Caco-2 (cell line): ENCODE results near the gene ARHGAP42. TPM values are rescaled to one million over a fixed set of nuclear protein-coding genes. Genes with fewer than 3 reads are reported as not detected.
"Not testable (repeated sequence)": the region's sequence is repeated elsewhere in the genome, so short reads cannot be mapped to it uniquely, and the experiment has no call there.

Experiments used
- BruUV-seq: library from RNA; stranded (reverse); fragments of 400-500 nt; replicated peaks from 2 replicates; lab custom pipeline; 2021; lab: Mats Ljungman, UMichigan
- CTCF ChIA-PET: fragments of 300-600 bp; sonication (Branson Sonifier 250); formaldehyde crosslinking; loops from one replicate; lab custom pipeline; 2022; ENCODE audit warnings: antibody characterized with exemption; lab: Charles Lee
- POLR2A ChIA-PET: fragments of 300-600 bp; sonication (Branson Sonifier 250); formaldehyde crosslinking; loops from one replicate; lab custom pipeline; 2022; ENCODE audit warnings: antibody characterized with exemption; lab: Charles Lee
- DNase-seq, 2 experiments: peaks; one replicate each; pipeline versions ENCODE4 v3.0.0 to v3.0.0-alpha.2; 2020 to 2022
- H3K27me3 ChIP-seq: replicated peaks from 2 replicates; pipeline ENCODE4 v1.6.0; 2011; ENCODE audit warnings: low read length; ENCODE audit not compliant: control insufficient read depth, insufficient read depth
- H3K36me3 ChIP-seq: 2 replicates; pipeline ENCODE4 v1.5.1; 2011; ENCODE audit warnings: low read length; ENCODE audit not compliant: control insufficient read depth, insufficient read depth
- H3K4me1 ChIP-seq: fragments of 250-450 bp; sonication (Bioruptor Pico); 2 replicates; pipeline ENCODE4 v1.5.1; 2020; ENCODE audit warnings: mild to moderate bottlenecking
- H3K4me3 ChIP-seq: 2 replicates; pipeline ENCODE4 v1.5.1; 2011; ENCODE audit warnings: low read depth, mild to moderate bottlenecking, control low read depth, low read length
- H3K9me3 ChIP-seq: fragments of 250-450 bp; sonication (Bioruptor Pico); 2 replicates; pipeline ENCODE4 v1.5.1; 2020; ENCODE audit warnings: mild to moderate bottlenecking, moderate library complexity
- H3K27ac Mint-ChIP-seq: one replicate; pipeline ENCODE4 v1.8.0; 2022; ENCODE audit warnings: mixed read lengths; ENCODE audit not compliant: unreplicated experiment
- H3K27me3 Mint-ChIP-seq: one replicate; pipeline ENCODE4 v1.8.0; 2022; ENCODE audit warnings: mixed read lengths; ENCODE audit not compliant: insufficient read depth, unreplicated experiment
- H3K36me3 Mint-ChIP-seq: one replicate; pipeline ENCODE4 v1.8.0; 2022; ENCODE audit warnings: mild to moderate bottlenecking, mixed read lengths; ENCODE audit not compliant: insufficient read depth, unreplicated experiment
- H3K4me1 Mint-ChIP-seq: one replicate; pipeline ENCODE4 v1.8.0; 2022; ENCODE audit warnings: low read depth, mixed read lengths; ENCODE audit not compliant: unreplicated experiment
- H3K4me3 Mint-ChIP-seq: one replicate; pipeline ENCODE4 v1.8.0; 2022; ENCODE audit warnings: mild to moderate bottlenecking, moderate library complexity, mixed read lengths; ENCODE audit not compliant: unreplicated experiment
- H3K9me3 Mint-ChIP-seq: one replicate; pipeline ENCODE4 v1.8.0; 2022; ENCODE audit warnings: mixed read lengths; ENCODE audit not compliant: unreplicated experiment
- intact Hi-C: fragments of 100-400 bp; cut with micrococcal nuclease; formaldehyde crosslinking; loops from one replicate; pipeline ENCODE4 v1.10.0; 2022; ENCODE audit not compliant: unreplicated experiment
- total RNA-seq: library from RNA; stranded (reverse); gene quantifications from 2 replicates; pipeline ENCODE4 v1.2.3, GENCODE V29; 2022
- TF ChIP-seq, protein P1 (sequence below), 2 experiments: fragments of 200-600 bp in 1 of 2; IDR thresholded peaks; 1 replicate in 1 of 2; 2 replicates in 1 of 2; pipeline versions ENCODE4 v1.5.1 to v1.8.0; 2011 to 2022; ENCODE audit warnings: antibody characterized with exemption in 1 of 2, control low read depth in 1 of 2, inconsistent platforms in 1 of 2, low read depth in 1 of 2, low read length in 1 of 2, mild to moderate bottlenecking in 1 of 2, moderate library complexity in 1 of 2; ENCODE audit not compliant: insufficient read depth in 1 of 2, severe bottlenecking in 1 of 2, unreplicated experiment in 1 of 2

Gene ARHGAP42
- total RNA-seq, 1 experiment from 2014 or later: 8.4 TPM

DNA sequence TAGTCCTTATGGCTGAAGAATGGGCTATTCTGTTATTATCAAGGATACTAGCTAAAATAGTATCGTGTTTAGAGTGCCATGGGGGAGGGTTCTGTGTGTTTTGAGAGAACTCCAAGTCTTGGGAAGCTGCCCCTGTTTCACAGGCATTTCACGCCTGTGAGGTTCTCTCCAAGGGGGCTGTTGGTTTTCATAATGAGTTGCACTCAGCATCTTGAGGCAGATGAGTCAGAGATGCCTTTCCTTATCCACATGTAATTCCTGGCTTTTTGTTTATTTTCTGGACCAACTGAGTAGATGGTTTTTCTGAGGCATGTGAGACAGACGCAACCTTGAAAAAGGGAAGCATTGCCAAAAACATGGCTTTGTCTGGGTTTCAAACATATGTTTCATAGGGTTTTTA lies 203.7 kb downstream of the ARHGAP42 start:
- Histone ChIP-seq H3K4me3 (no peak overlapping the region), H3K36me3 (no peaks in the 10 kb centered on the region), H3K9me3 (no peaks in the 10 kb centered on the region), H3K4me1 (no peaks in the 10 kb centered on the region), H3K27me3 (no peaks in the 10 kb centered on the region)
- Mint-ChIP-seq H3K9me3 (no peaks in the 10 kb centered on the region), H3K4me1 (no peaks in the 10 kb centered on the region), H3K4me3 (no peak overlapping the region), H3K36me3 (no peaks in the 10 kb centered on the region), H3K27me3 (no peaks in the 10 kb centered on the region), H3K27ac (no peak overlapping the region)
- TF ChIP-seq, protein P1, sequence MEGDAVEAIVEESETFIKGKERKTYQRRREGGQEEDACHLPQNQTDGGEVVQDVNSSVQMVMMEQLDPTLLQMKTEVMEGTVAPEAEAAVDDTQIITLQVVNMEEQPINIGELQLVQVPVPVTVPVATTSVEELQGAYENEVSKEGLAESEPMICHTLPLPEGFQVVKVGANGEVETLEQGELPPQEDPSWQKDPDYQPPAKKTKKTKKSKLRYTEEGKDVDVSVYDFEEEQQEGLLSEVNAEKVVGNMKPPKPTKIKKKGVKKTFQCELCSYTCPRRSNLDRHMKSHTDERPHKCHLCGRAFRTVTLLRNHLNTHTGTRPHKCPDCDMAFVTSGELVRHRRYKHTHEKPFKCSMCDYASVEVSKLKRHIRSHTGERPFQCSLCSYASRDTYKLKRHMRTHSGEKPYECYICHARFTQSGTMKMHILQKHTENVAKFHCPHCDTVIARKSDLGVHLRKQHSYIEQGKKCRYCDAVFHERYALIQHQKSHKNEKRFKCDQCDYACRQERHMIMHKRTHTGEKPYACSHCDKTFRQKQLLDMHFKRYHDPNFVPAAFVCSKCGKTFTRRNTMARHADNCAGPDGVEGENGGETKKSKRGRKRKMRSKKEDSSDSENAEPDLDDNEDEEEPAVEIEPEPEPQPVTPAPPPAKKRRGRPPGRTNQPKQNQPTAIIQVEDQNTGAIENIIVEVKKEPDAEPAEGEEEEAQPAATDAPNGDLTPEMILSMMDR (IDR thresholded peaks at IDR 0.05; ENCODE audit: insufficient read depth in 1 of 2, low read depth in 1 of 2, low read length in 1 of 2, severe bottlenecking in 1 of 2, unreplicated experiment in 1 of 2): no peak
- no peak for DNase-seq
- no TSS peak for BruUV-seq
- POLR2A ChIA-PET: no interaction called here
- intact Hi-C loops: no loop called here
- CTCF ChIA-PET: no interaction called here

DNA sequence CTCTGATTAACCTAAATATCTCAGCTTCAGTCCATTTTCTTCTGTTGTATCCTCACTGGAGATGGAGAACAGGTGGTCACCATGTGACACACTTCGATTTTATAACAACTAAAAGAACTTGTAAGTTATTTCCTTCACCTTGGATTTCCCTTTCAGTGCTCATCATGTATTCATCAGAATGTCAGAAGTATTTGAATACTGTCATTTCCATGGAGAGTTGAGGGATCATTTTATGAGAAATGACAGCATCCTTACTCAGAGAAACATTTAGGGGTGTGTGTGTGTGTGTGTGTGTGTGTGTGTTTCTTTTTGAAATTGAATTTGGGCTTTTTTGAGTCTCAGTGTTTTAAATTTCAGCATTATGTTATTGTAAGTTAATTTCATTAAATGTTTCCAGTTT lies 205.8 kb downstream of the ARHGAP42 start:
- Mint-ChIP-seq H3K9me3 (no peaks in the 10 kb centered on the region), H3K27ac (no peak overlapping the region), H3K4me3 (no peak overlapping the region), H3K27me3 (no peaks in the 10 kb centered on the region), H3K36me3 (no peaks in the 10 kb centered on the region), H3K4me1 (no peaks in the 10 kb centered on the region)
- BruUV-seq: no TSS peak
- H3K4me3 ChIP-seq: no peak overlapping the region
- H3K4me1 ChIP-seq: no peaks in the 10 kb centered on the region
- POLR2A ChIA-PET: no interaction called here
- CTCF ChIA-PET: no interaction called here
- H3K36me3 ChIP-seq: no peaks in the 10 kb centered on the region
- intact Hi-C loops: no loop called here
- H3K27me3 ChIP-seq: no peaks in the 10 kb centered on the region
- TF ChIP-seq, protein P1 (IDR thresholded peaks at IDR 0.05; ENCODE audit: insufficient read depth in 1 of 2, low read depth in 1 of 2, low read length in 1 of 2, severe bottlenecking in 1 of 2, unreplicated experiment in 1 of 2): no peak
- DNase-seq: no peak
- H3K9me3 ChIP-seq: no peaks in the 10 kb centered on the region

DNA sequence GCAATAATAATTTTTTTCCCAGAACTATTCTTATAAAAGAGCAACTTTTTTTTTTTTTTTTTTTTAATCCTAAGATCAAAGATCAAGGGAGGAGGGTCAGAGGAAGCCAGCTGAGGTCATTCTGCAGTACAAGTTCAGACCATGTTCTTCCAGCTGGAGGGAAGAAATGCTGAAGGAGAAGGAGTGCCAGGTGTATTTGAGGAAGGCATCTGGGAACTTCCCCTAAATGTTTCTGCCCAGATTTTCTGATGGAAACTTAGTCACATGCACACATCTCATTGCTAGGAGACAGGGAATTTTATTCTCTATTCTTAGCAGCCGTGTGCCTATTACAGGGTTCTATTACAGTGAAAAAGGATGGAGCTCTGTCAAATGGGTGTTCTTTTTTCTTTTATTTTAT lies 208.4 kb downstream of the ARHGAP42 start:
- ChIA-PET CTCF (interaction anchor here (0.7 kb wide), 1 partner anchor 67 kb away, joined by 4 read pairs; no protein-coding TSS in a partner anchor), POLR2A (no interaction called here)
- BruUV-seq: no TSS peak
- Mint-ChIP-seq H3K4me3 (no peak overlapping the region), H3K27me3 (no peaks in the 10 kb centered on the region), H3K36me3 (no peaks in the 10 kb centered on the region), H3K27ac (no peak overlapping the region), H3K9me3 (peaks cover 6% of the 10 kb centered on the region), H3K4me1 (no peaks in the 10 kb centered on the region)
- no peaks in the 10 kb centered on the region for H3K27me3 ChIP-seq
- no peaks in the 10 kb centered on the region for H3K9me3 ChIP-seq
- intact Hi-C loops: no loop called here
- H3K36me3 ChIP-seq: no peaks in the 10 kb centered on the region
- TF ChIP-seq, protein P1 (IDR thresholded peaks at IDR 0.05; ENCODE audit: insufficient read depth in 1 of 2, low read depth in 1 of 2, low read length in 1 of 2, severe bottlenecking in 1 of 2, unreplicated experiment in 1 of 2): no peak
- no peak for DNase-seq
- H3K4me3 ChIP-seq: no peak overlapping the region
- H3K4me1 ChIP-seq: no peaks in the 10 kb centered on the region

DNA sequence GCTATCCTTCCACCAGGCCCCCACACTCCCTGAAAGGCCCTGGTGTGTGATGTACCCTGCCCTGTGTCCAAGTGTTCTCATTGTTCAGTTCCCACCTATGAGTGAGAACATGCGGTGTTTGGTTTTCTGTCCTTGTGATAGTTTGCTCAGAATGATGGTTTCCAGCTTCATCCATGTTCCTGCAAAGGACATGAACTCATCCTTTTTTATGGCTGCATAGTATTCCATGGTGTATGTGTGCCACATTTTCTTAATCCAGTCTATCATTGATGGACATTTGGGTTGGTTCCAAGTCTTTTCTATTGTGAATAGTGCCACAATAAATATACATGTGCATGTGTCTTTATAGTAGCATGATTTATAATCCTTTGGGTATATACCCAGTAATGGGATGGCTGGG lies 208.9 kb downstream of the ARHGAP42 start:
- H3K9me3 Mint-ChIP-seq, H3K27me3 Mint-ChIP-seq, DNase-seq, BruUV-seq, H3K4me3 ChIP-seq, intact Hi-C loops, POLR2A ChIA-PET, H3K27ac Mint-ChIP-seq, H3K27me3 ChIP-seq, H3K9me3 ChIP-seq, H3K36me3 Mint-ChIP-seq, H3K4me1 Mint-ChIP-seq, H3K4me3 Mint-ChIP-seq, H3K4me1 ChIP-seq, H3K36me3 ChIP-seq: not testable (repeated sequence)
- CTCF ChIA-PET: interaction anchor here (0.7 kb wide), 1 partner anchor 68 kb away, joined by 4 read pairs; no protein-coding TSS in a partner anchor

DNA sequence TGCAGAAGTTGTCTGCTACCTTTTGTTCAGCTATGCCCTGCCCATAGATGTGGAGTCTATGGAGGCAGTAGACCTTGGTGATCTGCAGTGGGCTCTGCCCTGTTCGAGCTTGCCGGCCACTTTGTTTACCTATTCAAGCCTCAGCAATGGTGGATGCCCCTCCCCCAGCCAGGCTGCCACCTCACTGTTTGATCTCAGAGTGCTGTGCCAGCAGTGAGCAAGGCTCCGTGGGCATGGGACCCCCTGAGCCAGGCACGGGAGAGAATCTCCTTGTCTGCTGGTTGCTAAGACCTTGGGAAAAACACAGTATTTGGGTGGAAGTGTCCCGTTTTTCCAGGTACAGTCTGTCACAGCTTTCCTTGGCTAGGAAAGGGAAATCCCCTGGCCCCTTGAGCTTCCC lies 214.4 kb downstream of the ARHGAP42 start:
- BruUV-seq, H3K36me3 ChIP-seq, H3K9me3 ChIP-seq, DNase-seq, H3K27me3 ChIP-seq, intact Hi-C loops, H3K9me3 Mint-ChIP-seq, POLR2A ChIA-PET, H3K4me1 Mint-ChIP-seq, H3K4me1 ChIP-seq, H3K36me3 Mint-ChIP-seq, H3K4me3 ChIP-seq, H3K27me3 Mint-ChIP-seq, H3K27ac Mint-ChIP-seq, H3K4me3 Mint-ChIP-seq: not testable (repeated sequence)
- CTCF ChIA-PET: interaction anchor here (0.6 kb wide), 1 partner anchor 104 kb away, joined by 3 read pairs; no protein-coding TSS in a partner anchor
